GM19193 (cell line): Measurements from ENCODE around the gene GPR68.

ENCODE experiments used
- POLR2A ChIP-seq: IDR thresholded peaks from 4 replicates; pipeline ENCODE4 v1.6.1; 2011; ENCODE audit not compliant: insufficient read depth, insufficient read length; ENCODE audit errors: extremely low read depth

The GPR68 gene

GRCh38 chr14:91249841-91250616 is 5.5 kb upstream of the GPR68 start:
- no peak for TF ChIP-seq POLR2A

- no peak for TF ChIP-seq POLR2A
These were observed 1.7 kb upstream of the GPR68 start for GRCh38 chr14:91246051-91246852.

- TF ChIP-seq POLR2A = no peak
These were observed 525 bp upstream of the GPR68 start for GRCh38 chr14:91245029-91245428.

GRCh38 chr14:91243074-91243471 is 1.4 kb downstream of the GPR68 start:
- no peak for TF ChIP-seq POLR2A

- TF ChIP-seq POLR2A = no peak
These were observed 1.9 kb downstream of the GPR68 start for GRCh38 chr14:91242635-91243034.

GRCh38 chr14:91241863-91242262 is 2.6 kb downstream of the GPR68 start:
- TF ChIP-seq POLR2A = no peak

- no peak for TF ChIP-seq POLR2A
These were observed 5.8 kb downstream of the GPR68 start for GRCh38 chr14:91238661-91239060.

GRCh38 chr14:91238085-91238484 is 6.4 kb downstream of the GPR68 start:
- TF ChIP-seq POLR2A = no peak

- TF ChIP-seq POLR2A = no peak
These were observed 7.3 kb downstream of the GPR68 start for GRCh38 chr14:91237219-91237618.

GRCh38 chr14:91235841-91236240 is 8.7 kb downstream of the GPR68 start:
- TF ChIP-seq POLR2A = no peak

- TF ChIP-seq POLR2A = no peak
These were observed 9.8 kb downstream of the GPR68 start for GRCh38 chr14:91234791-91235114.

- no peak for TF ChIP-seq POLR2A
These were observed 10.3 kb downstream of the GPR68 start for GRCh38 chr14:91233936-91234790.

GRCh38 chr14:91232603-91233002 is 11.9 kb downstream of the GPR68 start:
- no peak for TF ChIP-seq POLR2A

- TF ChIP-seq POLR2A = no peak
These were observed 12.5 kb downstream of the GPR68 start for GRCh38 chr14:91232052-91232451.

- no peak for TF ChIP-seq POLR2A
These were observed 13.1 kb downstream of the GPR68 start for GRCh38 chr14:91231446-91231845.
